Peyer's patch (tissue), 4 donors: ENCODE measurements around the gene CBLN3.

Source experiments
- POLR2A ChIP-seq, 2 donors: fragments of 450-650 bp; IDR thresholded peaks; one replicate each; pipeline ENCODE4 v1.5.1; 2017; ENCODE audit warnings: antibody characterized with exemption in 2 of 2, mild to moderate bottlenecking in 2 of 2, moderate library complexity in 2 of 2
- TF ChIP-seq, protein P1 (sequence below), 6 experiments: fragments of 450-650 bp in 4 of 6; fragments of 200-600 bp in 2 of 6; sonication (generic) in 1 of 6; IDR thresholded peaks; one replicate each; pipeline ENCODE4 v1.5.1; 2017 to 2019; ENCODE audit warnings: antibody characterized with exemption in 6 of 6, mild to moderate bottlenecking in 3 of 6, moderate library complexity in 1 of 6

DNA sequence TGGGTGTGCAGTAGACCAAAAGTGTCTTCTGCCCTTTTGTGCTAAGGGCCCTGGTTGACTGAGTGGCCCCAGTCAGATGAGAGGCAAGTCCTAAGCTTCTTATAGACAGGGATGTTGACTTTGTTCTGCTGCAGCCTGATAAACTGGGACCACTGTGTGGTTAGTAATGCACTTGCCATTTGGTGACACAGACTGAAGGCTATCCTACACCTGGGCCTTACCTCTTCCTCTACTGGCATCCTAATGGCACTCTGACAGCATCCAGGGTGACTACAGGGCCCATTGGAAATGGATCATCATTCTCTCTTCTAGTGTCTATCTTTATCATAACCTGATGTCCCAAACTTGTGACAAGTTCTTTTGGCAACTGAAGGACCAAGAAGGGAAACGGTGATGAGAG lies 9.8 kb upstream of the CBLN3 start:
- TF ChIP-seq, protein P1, sequence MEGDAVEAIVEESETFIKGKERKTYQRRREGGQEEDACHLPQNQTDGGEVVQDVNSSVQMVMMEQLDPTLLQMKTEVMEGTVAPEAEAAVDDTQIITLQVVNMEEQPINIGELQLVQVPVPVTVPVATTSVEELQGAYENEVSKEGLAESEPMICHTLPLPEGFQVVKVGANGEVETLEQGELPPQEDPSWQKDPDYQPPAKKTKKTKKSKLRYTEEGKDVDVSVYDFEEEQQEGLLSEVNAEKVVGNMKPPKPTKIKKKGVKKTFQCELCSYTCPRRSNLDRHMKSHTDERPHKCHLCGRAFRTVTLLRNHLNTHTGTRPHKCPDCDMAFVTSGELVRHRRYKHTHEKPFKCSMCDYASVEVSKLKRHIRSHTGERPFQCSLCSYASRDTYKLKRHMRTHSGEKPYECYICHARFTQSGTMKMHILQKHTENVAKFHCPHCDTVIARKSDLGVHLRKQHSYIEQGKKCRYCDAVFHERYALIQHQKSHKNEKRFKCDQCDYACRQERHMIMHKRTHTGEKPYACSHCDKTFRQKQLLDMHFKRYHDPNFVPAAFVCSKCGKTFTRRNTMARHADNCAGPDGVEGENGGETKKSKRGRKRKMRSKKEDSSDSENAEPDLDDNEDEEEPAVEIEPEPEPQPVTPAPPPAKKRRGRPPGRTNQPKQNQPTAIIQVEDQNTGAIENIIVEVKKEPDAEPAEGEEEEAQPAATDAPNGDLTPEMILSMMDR (IDR thresholded peaks at IDR 0.05): no peak
- no peak for TF ChIP-seq POLR2A (IDR thresholded peaks at IDR 0.05)
